DOHH2 (cell line): ENCODE data around the gene DMRTA2.

Experiments used
- CTCF ChIP-seq: fragments of 200-600 bp; sonication (generic); IDR thresholded peaks from one replicate; pipeline ENCODE4 v1.5.1; 2014; ENCODE audit warnings: antibody characterized with exemption, mild to moderate bottlenecking, low read depth, low read length; ENCODE audit not compliant: poor library complexity, severe bottlenecking
- EZH2phosphoT487 ChIP-seq: fragments of 200-600 bp; sonication (generic); IDR thresholded peaks from 2 replicates; pipeline ENCODE4 v1.6.1; 2017; ENCODE audit warnings: borderline replicate concordance, mild to moderate bottlenecking, antibody characterized with exemption, low read length, moderate library complexity, mixed read lengths

DNA sequence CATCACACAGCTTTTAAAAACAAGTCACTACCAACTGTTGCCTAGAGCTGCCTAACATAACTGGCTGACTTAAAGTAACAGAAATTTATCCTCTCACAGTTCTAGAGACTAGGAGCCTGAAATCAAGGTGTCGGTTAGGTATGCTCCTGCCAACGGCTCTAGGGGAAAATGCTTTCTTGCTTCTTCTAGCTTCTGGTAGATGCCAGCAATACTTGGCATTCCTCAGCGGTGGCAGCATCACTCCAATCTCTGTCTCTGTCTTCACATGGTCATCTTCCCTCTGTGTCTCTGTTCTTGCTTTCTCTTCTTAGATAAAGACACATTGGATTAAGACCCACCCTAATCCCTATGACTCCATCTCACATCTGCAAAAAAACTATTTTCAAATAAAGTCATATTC lies 51.5 kb downstream of the DMRTA2 start:
- TF ChIP-seq CTCF = no peak
- no peak for TF ChIP-seq EZH2phosphoT487
